Epidermal melanocyte (primary cell): ENCODE results near the gene IGFBP3.
"Not testable (repeated sequence)": the region's sequence is repeated elsewhere in the genome, so short reads cannot be mapped to it uniquely, and the experiment has no call there.

Experiments used
- DNase-seq: peaks from one replicate; pipeline ENCODE4 v3.0.0; 2011; ENCODE audit warnings: low spot score; ENCODE audit not compliant: insufficient read length

IGFBP3 gene, protein sequence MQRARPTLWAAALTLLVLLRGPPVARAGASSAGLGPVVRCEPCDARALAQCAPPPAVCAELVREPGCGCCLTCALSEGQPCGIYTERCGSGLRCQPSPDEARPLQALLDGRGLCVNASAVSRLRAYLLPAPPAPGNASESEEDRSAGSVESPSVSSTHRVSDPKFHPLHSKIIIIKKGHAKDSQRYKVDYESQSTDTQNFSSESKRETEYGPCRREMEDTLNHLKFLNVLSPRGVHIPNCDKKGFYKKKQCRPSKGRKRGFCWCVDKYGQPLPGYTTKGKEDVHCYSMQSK

DNA sequence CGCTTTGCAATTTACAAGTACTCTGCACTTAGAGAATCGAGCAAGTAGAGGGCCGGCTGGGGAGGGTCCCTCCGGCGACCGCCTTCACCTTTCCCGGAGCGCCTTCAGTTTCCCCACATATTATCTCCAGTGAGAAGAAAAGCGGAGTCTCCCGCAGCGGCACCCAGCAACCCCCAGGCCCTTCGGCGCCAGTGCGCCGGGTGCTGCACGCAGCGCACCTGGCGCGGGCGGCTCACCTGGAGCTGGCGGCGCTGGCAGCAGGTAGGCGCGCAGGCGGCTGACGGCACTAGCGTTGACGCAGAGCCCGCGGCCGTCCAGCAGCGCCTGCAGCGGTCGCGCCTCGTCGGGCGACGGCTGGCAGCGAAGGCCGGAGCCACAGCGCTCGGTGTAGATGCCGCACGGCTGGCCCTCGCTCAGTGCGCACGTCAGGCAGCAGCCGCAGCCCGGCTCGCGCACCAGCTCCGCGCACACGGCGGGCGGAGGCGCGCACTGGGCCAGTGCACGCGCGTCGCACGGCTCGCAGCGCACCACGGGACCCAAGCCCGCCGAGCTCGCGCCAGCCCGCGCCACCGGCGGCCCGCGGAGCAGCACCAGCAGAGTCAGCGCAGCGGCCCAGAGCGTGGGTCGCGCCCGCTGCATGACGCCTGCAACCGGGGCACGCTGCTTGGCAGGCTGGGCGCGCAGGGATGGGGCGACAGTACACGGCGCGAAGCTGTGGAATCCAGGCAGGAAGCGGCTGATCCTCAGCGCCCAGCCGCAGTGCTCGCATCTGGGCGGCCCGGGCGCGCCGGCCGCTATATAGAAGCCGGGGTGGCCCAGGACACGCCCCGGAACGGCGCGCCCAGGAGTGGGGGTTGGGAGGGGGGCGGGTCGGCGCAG lies at the start of gene IGFBP3:
IGFBP3 (minus strand) TSS at position 771 of the 879 bp plus-strand sequence; CDS start at position 639, 132 bp downstream.
- DNase-seq: no peak

DNA sequence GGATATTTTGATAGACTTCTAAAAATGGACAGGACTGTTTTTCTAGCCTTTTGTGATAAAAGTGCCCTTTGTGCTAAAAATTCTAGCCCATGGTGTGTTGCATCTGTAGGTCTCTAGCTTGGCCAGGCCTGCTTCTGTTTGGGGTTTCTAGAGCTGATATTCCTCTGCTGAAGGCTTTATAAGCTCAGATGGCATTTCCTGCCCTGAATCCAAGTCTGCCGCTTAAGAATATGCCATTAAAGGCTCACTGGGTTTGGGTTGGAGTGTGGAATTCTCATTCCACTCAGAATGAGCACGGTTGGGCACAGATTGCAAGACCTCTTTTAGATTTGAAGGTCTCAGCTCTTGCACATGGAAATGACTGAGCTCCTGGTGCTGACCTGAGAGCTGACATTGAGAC lies 49.4 kb upstream of the IGFBP3 start:
- DNase-seq: no peak

DNA sequence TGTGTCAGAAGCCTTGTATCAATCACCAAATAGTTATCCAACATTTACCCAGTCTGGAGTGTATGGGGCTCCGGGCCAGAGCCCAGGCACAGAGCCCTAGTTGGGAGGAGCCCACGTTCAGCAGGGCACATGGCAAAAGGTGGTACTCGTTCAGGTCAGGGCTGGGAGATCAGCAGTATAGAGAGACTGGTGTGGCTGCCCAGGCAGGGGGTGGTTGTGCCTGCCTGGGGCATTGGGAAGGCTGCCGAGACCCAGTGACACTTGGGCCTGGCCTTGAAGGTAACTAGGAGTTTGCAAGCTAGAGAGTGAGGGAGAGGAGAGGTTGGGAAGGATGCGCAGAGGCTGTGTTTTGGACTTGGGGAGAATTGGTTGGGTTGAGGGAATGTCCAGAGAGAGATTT lies 48.9 kb upstream of the IGFBP3 start:
- DNase-seq: no peak

DNA sequence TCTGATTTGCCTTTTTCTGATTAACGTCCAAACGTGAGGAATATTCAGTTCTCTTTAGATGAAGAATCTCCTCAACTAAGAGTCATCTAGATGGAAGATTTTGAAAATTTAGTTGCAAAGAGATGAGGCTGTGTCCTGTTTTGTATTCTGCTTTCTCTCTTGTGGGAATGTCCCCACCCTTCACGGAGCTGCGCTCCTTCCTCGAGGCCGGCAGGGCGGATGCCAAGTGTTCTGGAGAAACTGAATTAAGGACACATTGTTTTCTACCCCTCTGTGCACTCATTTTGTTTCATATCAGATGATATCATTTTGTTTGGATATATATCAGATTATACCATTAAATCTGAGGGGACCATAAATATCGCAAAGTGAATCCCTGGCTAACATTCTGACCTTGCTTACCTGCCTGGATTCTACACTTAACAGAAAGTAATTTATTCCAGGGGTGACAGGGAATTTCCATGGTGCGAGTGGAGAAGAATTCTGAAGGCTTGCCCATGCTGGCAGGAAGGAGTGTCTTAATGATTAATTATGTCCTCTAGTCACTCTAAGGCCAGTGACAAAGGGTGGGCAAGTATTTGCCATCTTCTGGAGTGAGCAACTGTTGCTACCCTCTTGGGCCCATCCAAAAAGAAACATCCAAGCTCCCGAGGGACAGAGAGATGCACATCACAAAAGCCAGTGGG lies 47.9 kb upstream of the IGFBP3 start:
- no peak for DNase-seq

DNA sequence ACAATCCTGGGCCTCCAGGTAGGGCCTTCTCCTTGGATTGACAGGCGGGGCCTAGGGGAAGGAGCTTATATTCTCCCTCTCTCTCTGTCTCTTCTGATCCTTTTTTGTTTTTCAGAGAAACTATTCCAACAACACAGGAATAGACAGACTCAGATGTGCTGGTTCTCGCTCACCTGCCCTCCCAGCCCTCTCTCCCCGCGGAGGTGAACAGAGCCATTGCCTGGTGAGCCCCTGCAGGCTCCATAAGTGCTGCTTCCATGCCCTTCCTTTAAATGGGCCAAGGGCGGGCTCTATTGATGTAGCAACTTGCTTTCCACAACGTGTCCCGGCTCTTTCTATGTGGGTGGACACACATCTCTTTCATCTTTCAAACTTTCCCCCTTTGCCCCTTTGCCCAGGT lies 47.2 kb upstream of the IGFBP3 start:
- DNase-seq: no peak

DNA sequence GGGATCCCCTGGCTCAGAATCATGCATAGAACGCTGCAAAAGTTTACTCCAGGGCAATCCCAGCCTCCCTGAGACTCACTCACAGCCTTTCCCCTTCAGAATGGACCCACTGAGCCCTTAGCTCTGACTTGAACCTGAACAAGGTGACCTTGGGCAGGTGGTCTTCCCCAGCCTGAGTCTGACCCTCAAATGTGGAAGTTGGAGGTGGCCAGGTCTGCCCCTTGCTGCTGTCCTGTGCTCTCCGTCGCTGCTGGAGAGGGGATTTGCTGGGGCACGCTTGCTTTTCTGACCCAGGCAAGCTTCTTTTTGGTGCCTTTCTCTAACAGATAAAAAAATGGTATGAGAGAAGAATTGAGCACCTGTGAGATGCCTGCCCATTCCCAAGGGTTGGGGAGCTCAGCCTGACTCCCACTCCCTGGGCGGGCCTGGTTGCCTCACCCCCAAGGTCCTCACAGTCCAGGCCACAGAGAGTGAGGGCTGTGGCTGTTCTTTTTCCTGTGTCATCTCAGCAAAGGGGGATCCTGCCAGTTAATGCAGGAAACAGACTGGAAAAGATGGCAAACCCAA lies 46.6 kb upstream of the IGFBP3 start:
- no peak for DNase-seq

DNA sequence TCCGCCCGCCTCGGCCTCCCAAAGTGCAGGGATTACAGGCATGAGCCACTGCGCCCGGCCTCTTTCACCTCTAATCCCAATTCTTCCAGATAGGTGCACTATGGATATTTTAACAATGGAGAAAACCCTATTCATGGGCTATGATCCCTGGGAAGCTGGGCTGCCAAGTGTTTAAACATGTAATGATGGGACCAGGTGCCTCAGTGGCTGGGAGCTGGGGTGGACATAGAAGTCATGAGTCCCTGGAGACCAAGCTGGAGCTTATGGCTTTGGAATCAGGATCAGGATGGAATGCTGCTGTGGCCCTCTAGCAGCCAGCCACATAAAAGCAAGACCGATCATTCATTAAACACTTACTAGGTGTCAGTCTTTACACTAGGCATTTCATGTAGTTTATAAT lies 41.8 kb upstream of the IGFBP3 start:
- DNase-seq: no peak

DNA sequence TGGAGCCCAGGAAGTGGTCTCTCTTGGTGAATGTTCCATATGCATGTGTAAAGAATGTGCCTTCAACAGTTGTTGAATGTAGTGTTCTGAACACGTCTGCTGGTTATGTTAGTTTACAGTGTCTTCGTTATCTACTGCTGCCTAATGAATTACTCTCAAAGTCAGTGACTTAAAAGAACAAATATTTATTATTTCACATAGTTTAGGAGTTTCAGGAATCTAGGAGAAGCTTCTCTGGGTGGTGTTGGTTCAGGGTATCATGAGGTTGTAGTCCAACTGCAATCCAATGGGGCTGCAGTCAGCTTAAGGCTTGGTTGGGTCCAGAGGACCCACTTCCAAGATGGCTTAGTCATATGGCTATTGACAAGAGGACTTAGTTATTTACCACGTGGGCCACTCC lies 36.6 kb upstream of the IGFBP3 start:
- no peak for DNase-seq

DNA sequence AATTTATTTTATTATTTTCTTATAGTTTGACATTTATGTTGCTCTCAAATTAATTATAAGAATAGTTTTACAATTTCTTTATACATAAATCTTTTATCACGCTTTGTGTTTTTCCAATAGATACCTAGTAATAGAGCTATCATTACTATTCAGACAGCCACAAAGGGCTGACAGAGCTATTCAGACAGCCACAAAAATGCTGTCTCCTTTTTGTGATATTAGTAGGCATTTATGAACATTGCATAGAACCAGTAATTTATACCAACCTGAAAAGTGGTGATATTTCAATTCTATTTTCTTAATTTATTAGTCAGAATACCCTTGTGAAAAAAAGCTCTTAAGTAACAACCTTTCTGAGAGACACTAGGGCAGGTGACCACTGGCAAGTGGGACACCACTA lies 34.2 kb upstream of the IGFBP3 start:
- no peak for DNase-seq

DNA sequence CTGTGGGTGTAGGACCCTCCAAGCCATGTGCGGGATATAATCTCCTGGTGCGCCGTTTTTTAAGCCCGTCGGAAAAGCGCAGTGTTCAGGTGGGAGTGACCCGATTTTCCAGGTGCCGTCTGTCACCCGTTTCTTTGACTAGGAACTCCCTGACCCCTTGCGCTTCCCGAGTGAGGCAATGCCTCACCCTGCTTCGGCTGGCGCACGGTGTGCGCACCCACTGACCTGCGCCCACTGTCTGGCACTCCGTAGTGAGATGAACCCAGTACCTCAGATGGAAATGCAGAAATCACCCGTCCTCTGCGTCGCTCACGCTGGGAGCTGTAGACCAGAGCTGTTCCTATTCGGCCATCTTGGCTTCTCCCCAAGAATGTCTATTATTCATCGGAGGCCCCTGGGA lies 32.0 kb upstream of the IGFBP3 start:
- not testable (repeated sequence) for DNase-seq

DNA sequence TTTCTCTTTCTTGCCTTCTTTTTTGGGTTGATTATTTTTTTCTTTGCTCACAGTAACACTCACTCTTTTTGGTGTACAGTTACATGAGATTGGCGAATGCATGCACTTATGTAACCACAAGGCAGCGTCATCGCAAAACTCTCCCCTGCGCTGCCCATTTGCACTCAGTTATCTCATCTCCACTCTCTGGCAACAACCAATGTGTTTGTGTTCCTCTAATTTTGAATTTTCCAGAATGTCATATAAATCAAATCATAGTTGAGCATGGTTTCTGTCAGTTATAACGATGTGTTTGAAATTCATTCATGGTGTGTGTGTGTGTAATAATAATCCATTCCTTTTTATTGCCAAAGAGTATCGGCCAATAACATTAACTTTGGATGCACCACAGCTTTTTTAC lies 23.0 kb upstream of the IGFBP3 start:
- no peak for DNase-seq

DNA sequence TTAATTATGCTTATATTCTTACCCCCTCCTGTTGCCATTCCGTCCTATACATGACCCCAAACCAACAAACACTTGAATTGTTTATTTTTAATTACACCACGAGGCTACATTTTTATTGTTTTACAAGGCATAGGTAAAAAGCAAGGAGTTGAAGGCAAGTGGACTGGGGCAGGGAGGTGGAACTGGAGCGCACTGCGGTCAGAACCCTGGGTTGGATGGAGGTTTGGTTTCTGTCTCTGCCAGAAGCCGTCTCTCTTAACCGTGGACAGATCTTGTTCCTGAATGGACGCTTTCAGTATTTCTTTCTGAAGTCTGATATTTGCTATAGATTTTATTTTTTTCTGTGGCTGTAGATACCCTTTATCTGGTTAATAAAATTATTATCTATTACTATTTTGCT lies 19.9 kb upstream of the IGFBP3 start:
- no peak for DNase-seq

DNA sequence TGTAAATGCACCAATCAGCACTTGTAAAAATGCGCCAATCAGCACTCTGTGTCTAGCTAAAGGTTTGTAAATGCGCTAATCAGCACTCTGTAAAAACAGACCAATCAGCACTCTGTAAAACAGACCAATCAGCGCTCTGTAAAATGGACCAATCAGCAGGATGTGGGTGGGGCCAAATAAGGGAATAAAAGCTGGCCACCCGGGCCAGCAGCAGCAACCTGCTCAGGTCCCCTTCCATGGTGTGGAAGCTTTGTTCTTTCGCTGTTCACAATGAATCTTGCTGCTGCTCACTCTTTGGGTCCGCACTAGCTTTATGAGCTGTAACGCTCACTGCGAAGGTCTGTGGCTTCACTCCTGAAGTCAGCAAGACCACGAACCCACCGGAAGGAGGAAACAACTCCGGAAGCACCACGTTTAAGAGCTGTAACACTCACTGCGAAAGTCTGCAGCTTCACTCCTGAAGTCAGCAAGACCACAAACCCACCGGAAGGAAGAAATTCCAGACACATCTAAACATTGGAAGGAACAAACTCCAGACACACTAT lies 19.2 kb upstream of the IGFBP3 start:
- not testable (repeated sequence) for DNase-seq

DNA sequence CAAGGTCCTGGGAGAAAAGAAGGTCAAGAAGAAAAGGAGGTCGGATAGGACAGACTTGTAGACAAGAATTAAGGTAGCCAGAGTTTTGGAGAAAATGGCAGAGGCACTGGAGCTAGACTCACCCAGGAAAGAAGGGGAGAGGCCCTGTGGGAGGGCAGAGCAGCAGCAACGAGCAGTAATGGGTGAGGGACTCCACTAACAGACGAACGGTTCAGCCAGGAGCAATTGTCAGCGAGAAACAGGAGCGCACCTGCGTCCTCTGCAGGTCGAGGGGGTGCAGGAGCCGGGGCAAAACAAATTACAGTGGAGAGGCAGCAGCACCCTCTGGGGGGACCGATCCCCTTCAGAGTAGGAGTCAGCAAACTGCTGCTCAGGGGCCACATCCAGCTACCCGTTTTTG lies 18.5 kb upstream of the IGFBP3 start:
- no peak for DNase-seq

DNA sequence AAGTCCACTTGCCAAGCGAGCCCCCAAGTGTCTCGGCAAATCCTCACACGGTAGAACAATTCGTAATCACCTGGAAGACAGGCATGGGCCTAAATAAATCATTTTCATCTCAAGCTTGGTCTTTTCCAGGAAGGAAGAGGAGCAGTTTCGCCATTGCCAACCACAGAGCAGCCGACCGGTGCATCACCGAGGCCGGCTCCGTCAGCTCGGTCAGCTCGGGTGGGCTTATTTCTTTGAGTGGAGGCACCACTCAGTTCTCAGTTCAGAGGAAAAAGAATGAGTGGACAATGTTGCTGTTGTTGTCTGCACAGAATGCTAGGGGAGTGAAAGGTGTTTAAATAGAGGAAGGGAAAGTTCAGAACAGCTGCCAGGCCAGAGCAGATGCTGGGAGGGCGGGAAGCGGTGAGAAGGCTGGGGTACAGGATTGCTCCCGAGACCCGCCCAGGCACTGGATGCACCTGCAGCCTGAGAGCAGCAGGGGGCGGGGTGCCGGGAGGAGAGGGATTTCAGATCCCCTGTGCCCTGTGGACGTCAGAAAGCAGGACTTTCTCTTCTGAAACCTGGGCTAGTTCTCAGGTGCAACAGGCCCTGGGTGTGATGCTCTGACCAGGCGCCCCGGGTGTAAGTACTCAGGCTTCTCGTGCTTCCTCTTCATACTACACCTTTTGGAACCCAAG lies 17.7 kb upstream of the IGFBP3 start:
- DNase-seq: no peak

DNA sequence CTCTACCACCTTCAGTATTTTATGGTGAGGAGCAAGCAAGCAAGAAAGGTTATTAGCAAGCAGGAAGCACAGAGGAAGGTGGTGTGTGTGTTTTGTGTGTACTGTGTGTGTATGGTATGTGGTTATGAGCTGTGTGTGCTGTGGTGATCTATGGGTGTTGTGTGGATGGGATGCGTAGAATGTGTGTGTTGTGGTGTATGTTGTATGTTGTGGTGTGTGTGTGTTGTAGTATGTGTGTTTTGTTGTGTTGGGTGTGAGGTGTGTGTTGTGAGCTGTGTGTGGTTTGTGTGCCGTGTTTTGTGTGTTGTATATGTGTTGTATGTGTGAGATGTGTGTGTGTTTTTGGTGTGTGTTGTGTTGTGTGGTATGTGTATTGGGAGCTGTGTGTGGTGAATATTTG lies 16.8 kb upstream of the IGFBP3 start:
- DNase-seq: no peak

DNA sequence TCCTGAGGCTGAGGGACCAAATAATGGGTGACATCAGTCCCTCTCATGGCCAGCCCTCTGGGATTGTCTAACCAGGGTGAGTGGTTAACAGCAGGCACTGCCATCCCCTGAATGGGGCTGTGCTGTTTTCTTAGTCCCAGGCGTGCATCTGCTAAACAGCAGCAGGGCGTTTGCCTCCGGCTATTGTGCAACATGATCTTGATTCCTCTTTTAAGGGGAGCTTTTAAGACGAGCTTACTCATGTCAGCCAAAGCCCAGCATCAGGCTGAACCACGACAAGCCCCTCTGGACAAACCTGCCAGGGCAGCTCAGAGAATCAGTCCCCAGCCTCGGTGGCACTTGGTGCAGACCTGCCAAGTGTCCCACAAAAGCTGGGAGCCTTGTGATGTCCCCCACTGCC lies 16.2 kb upstream of the IGFBP3 start:
- DNase-seq: no peak

DNA sequence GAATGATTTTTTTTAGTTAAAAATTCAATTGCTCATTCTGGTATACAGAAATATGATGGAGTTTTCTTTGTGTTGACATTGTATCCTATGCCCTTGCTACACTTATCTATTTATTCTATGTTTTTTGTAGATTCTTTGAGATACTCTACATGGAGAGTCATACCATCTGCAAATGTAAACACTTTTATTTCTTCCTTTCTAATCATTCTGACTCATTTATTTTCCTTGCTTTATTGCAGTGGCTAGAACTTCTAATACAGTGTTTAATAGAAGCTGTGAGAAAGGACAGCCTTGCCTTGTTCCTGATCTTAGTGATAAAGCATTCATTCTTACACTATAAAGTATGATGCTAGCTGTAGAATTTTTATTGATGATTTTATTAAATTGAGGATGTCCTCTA lies 9.9 kb upstream of the IGFBP3 start:
- no peak for DNase-seq

DNA sequence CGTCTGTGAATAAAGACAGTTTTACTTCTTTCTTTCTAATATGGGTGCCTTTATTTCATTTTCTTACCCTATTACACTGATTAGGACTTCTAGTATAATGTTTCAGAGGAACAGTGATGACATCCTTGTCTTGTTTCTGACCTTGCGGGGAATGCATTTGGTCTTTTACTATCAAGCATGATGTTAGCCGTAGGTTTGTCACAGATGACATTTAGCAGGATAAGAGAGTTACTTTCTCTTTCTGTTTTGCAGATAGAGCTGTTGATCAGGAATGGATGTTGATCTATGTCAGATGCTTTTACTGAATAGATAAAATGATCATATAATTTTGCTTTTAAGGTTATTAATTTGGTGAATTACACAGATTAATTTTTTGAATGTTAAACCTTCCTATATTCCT lies 6.6 kb upstream of the IGFBP3 start:
- DNase-seq: no peak

DNA sequence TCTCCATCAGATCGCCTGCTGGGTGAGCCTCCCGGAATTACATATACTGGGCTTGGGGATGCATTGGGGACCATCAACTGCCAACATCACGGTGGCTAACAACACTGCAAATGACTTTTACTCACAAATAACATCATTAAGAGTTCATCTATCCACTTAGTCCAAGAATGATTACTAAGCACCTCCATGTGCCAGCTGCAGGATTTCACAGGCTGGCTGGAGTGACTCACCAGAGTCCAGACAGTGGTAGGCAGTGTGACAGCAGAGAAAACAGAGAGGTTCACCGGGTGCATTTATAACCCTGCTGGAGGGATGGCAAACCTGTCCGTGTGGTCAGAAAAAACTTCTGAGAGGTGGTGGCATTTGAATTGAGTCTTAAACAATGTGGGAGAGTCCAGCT lies 3.2 kb upstream of the IGFBP3 start:
- DNase-seq: no peak

DNA sequence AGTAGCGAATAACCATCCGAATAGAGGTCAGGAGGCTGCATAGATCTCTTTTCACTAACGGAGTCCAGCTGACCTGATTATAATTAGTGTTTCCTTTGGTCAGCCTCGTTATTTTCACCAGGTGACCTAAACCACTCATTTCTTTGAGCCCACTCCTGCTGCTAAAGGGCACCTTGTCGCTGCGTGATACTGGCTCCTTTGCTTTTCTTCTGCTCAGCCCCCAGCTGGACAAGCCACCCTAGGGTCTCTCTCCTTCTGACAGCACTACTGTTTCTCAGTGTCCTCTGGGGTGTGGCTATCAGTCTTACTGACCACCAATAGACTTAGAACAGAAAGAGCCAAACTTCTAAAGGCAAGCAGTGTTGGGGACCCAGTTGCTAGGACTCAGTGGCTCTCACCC lies 2.7 kb upstream of the IGFBP3 start:
- no peak for DNase-seq
